Nephron (organoid): ENCODE measurements around the gene RALGAPA2.

Experiments
- H3K27ac Mint-ChIP-seq, 3 experiments: 2 replicates each; pipeline ENCODE4 v1.8.0; 2020; ENCODE audit warnings: mixed read lengths in 3 of 3, mild to moderate bottlenecking in 2 of 3, moderate library complexity in 1 of 3
- H3K27me3 Mint-ChIP-seq: 2 replicates; pipeline ENCODE4 v1.8.0; 2021; ENCODE audit warnings: low read depth, mild to moderate bottlenecking, moderate library complexity, mixed read lengths
- H3K36me3 Mint-ChIP-seq: 2 replicates; pipeline ENCODE4 v1.8.0; 2020; ENCODE audit warnings: low read depth, mixed read lengths
- H3K4me1 Mint-ChIP-seq: 2 replicates; pipeline ENCODE4 v1.8.0; 2020; ENCODE audit warnings: mixed read lengths
- H3K4me3 Mint-ChIP-seq, 3 experiments: 2 replicates each; pipeline ENCODE4 v1.8.0; 2020; ENCODE audit warnings: mild to moderate bottlenecking in 3 of 3, mixed read lengths in 3 of 3, moderate library complexity in 2 of 3
- H3K9me3 Mint-ChIP-seq: 2 replicates; pipeline ENCODE4 v1.8.0; 2020; ENCODE audit warnings: mixed read lengths
- TF ChIP-seq, protein P1 (sequence below), 3 experiments: fragments of 200-600 bp; sonication (generic); IDR thresholded peaks; one replicate each; pipeline ENCODE4 v1.5.0; 2021; ENCODE audit warnings: antibody characterized with exemption in 3 of 3; ENCODE audit not compliant: unreplicated experiment in 3 of 3

Gene RALGAPA2

GRCh38 chr20:20489054-20489453, 223.4 kb downstream of the RALGAPA2 start:
- TF ChIP-seq, protein P1, sequence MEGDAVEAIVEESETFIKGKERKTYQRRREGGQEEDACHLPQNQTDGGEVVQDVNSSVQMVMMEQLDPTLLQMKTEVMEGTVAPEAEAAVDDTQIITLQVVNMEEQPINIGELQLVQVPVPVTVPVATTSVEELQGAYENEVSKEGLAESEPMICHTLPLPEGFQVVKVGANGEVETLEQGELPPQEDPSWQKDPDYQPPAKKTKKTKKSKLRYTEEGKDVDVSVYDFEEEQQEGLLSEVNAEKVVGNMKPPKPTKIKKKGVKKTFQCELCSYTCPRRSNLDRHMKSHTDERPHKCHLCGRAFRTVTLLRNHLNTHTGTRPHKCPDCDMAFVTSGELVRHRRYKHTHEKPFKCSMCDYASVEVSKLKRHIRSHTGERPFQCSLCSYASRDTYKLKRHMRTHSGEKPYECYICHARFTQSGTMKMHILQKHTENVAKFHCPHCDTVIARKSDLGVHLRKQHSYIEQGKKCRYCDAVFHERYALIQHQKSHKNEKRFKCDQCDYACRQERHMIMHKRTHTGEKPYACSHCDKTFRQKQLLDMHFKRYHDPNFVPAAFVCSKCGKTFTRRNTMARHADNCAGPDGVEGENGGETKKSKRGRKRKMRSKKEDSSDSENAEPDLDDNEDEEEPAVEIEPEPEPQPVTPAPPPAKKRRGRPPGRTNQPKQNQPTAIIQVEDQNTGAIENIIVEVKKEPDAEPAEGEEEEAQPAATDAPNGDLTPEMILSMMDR (IDR thresholded peaks at IDR 0.05; ENCODE audit: unreplicated experiment in 3 of 3): no peak
- H3K27ac Mint-ChIP-seq: no peak overlapping the region
- no peaks in the 10 kb centered on the region for H3K27me3 Mint-ChIP-seq
- peaks cover 26% of the 10 kb centered on the region for H3K36me3 Mint-ChIP-seq
- no peak overlapping the region for H3K4me3 Mint-ChIP-seq
- H3K9me3 Mint-ChIP-seq: peaks cover 8% of the 10 kb centered on the region
- H3K4me1 Mint-ChIP-seq: peaks cover 14% of the 10 kb centered on the region

- peaks cover 26% of the 10 kb centered on the region for H3K36me3 Mint-ChIP-seq
- no peak overlapping the region for H3K4me3 Mint-ChIP-seq
Measured at GRCh38 chr20:20488388-20488787, 224.1 kb downstream of the RALGAPA2 start.

DNA sequence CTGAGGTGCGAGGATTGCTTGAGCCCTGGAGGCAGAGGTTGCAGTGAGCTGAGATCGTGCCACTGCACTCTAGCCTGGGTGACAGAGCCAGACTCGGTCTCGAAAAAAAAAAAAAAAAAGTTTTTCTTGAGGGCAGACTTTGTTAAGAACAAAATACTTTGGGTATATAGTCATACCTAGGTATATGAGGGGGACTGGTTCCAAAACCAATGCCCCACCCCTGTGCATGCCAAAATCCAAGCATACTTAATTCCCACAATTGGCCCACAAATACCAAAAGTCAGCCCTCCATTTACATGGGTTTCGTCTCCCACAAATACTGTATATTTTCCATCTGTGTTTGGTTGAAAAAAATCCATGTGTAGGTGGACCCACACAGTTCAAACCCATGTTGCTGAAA, 224.6 kb downstream of the RALGAPA2 start:
- Mint-ChIP-seq H3K27me3 (no peaks in the 10 kb centered on the region), H3K4me3 (no peak overlapping the region), H3K36me3 (peaks cover 26% of the 10 kb centered on the region), H3K4me1 (peaks cover 13% of the 10 kb centered on the region), H3K27ac (no peak overlapping the region), H3K9me3 (peaks cover 8% of the 10 kb centered on the region)
- TF ChIP-seq, protein P1 (IDR thresholded peaks at IDR 0.05; ENCODE audit: unreplicated experiment in 3 of 3): no peak

More at GRCh38 chr20:20488388-20488787, 224.1 kb downstream of the RALGAPA2 start:
- TF ChIP-seq, protein P1 (IDR thresholded peaks at IDR 0.05; ENCODE audit: unreplicated experiment in 3 of 3): no peak
- Mint-ChIP-seq H3K9me3 (peaks cover 8% of the 10 kb centered on the region), H3K27ac (no peak overlapping the region), H3K27me3 (no peaks in the 10 kb centered on the region), H3K4me1 (peaks cover 14% of the 10 kb centered on the region)

- Mint-ChIP-seq H3K27ac (no peak overlapping the region), H3K36me3 (peaks cover 14% of the 10 kb centered on the region), H3K9me3 (peaks cover 8% of the 10 kb centered on the region), H3K4me3 (no peak overlapping the region), H3K27me3 (no peaks in the 10 kb centered on the region), H3K4me1 (no peaks in the 10 kb centered on the region)
- TF ChIP-seq, protein P1 (IDR thresholded peaks at IDR 0.05; ENCODE audit: unreplicated experiment in 3 of 3): no peak
Measured at GRCh38 chr20:20483328-20483727, 229.1 kb downstream of the RALGAPA2 start.

GRCh38 chr20:20482453-20482852, 230.0 kb downstream of the RALGAPA2 start:
- Mint-ChIP-seq H3K36me3 (peaks cover 10% of the 10 kb centered on the region), H3K4me3 (no peak overlapping the region), H3K4me1 (no peaks in the 10 kb centered on the region), H3K27me3 (no peaks in the 10 kb centered on the region), H3K27ac (no peak overlapping the region), H3K9me3 (peaks cover 8% of the 10 kb centered on the region)
- TF ChIP-seq, protein P1 (IDR thresholded peaks at IDR 0.05; ENCODE audit: unreplicated experiment in 3 of 3): no peak

GRCh38 chr20:20480689-20481088, 231.8 kb downstream of the RALGAPA2 start:
- peaks cover 4% of the 10 kb centered on the region for H3K36me3 Mint-ChIP-seq
- TF ChIP-seq, protein P1 (IDR thresholded peaks at IDR 0.05; ENCODE audit: unreplicated experiment in 3 of 3): no peak
- H3K9me3 Mint-ChIP-seq: no peaks in the 10 kb centered on the region
- H3K4me3 Mint-ChIP-seq: no peak overlapping the region
- no peaks in the 10 kb centered on the region for H3K27me3 Mint-ChIP-seq
- H3K27ac Mint-ChIP-seq: no peak overlapping the region
- H3K4me1 Mint-ChIP-seq: no peaks in the 10 kb centered on the region
